ENCODE results near the gene GSTT2.
"Not testable (repeated sequence)": the region's sequence is repeated elsewhere in the genome, so short reads cannot be mapped to it uniquely, and the experiment has no call there.

The GSTT2 gene

GRCh38 chr22:23974836-23975352 is 5.0 kb upstream of the GSTT2 start:
- DNase-seq (ENCODE audit: low read depth), result not testable (repeated sequence)

GRCh38 chr22:23977304-23977703 is 2.6 kb upstream of the GSTT2 start:
- DNase-seq (ENCODE audit: low read depth), result not testable (repeated sequence)

- DNase-seq (ENCODE audit: low read depth), result not testable (repeated sequence)
Measured at GRCh38 chr22:23980567-23980966, 633 bp downstream of the GSTT2 start.

GRCh38 chr22:23984430-23984829 is 4.5 kb downstream of the GSTT2 start:
- no peak for DNase-seq (ENCODE audit: low read depth)

DNA sequence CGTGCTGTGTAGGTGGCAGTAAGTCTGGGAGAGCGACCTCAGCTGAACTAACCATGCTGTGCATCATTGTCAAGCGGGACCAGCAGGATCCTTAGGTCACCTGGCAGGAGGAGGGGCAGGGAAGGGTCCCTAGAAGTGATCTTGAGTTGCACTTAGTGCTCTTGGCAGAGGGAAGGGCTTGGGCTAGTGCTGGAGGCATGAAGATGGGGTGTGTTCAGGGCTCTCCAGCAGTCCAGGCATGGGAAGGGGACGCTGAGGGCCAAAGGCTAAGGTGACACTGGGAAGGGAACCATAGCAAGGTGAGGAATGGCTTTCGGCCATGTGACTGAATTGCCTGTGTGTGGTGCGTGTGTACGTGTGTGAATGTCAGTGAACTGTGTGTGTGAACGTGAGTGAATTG is 6.2 kb downstream of the GSTT2 start:
- not testable (repeated sequence) for DNase-seq (ENCODE audit: low read depth)

DNA sequence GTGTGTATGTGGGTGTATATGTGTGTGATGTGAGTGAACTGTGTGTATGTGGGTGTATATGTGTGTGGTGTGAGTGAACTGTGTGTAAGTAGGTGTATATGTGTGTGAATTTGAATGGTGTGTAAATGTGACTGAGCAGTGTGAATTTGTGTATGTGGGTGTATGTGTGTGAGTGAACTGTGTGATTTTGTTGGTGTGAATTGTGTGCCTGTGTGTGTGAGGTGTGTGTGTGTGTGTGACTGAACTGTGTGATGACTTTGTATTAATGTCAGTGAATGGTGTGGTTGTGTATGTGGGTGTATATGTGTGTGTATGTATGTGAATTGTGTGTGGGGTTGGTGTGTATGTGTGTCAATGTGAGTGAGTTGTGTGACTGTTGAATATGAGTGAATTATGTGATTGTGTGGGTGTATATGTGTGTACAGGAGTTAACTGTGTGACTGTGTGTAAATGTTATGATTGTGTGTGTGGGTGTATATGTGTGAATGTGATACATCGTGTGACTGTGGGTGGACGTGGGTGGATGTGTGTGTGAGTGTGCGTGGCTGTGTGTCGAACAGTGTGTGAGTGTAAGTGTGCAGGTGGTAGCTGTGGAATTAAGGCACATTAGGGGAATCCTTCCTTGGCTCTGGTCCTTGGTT is 6.7 kb downstream of the GSTT2 start:
- DNase-seq (ENCODE audit: low read depth), result not testable (repeated sequence)

GRCh38 chr22:23989583-23990244 is 9.8 kb downstream of the GSTT2 start:
- not testable (repeated sequence) for DNase-seq (ENCODE audit: low read depth)

DNA sequence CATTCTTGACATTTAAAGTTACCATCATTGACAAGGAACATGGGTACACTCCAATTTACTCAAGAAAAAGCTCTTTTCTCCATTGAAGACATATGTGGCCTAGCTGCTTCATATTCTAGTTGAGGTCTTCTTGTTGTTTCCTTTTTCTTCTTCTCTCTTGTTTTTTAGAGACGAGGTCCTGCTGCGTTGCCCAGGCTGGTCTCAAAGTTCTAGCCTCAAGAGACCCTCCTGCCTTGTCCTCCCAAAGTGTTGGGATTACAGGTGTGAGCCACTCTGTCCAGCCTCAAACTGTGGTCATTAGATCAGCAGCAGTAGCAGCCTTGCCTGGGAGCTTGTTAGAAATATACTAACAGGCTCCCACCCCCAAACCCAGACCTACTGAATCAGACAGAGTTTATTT is 13.1 kb downstream of the GSTT2 start:
- not testable (repeated sequence) for DNase-seq (ENCODE audit: low read depth)

DNA sequence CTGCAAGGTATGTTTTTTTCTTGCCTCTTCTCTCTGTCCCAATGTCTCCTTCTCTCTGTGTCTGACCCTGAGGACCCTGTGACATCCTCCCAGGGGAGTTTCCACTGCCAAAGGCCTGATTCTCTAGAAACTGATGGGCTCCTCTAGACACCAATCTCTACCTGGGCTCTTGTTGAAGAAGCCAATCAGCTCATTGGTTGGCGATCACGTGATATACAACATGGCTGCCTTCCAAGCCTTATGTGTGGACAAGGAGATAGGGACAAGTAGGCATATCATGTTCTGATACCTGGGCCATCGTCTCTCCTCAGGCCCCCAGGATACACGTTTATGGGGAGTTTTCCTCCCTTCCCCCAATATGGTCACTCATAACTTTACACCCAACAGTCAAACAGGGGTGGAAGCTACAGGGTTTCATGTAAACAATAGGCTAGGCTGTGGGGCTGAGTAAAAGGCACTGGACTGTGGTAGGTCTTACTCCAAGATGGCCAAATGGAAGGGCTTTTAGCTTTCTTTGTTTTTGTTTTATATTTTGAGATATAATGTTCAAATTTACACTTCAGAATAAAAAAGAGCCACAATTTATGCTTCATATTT is 13.7 kb downstream of the GSTT2 start:
- not testable (repeated sequence) for DNase-seq (ENCODE audit: low read depth)

- DNase-seq (ENCODE audit: low read depth), result no peak
Measured at GRCh38 chr22:23997092-23997491, 17.2 kb downstream of the GSTT2 start.

DNA sequence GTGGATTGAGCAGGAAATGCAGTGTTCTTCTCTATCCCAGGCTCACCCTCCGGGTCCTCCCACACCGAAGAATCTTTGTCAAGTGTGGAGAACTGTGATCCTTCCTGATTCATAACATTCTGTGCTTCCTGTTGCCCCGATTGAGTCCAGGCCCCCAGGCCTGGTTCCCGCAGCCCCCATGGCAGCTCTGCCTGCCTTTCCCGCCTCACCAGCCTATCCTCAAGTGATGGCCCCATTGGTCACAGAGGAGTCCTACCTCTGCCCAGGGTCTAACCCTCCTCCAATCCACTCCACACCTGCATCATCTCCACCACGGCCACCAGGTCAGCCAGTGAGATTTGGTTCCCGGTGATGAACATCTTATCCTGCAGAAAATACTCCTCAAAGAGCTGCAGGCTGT is 19.8 kb downstream of the GSTT2 start:
- not testable (repeated sequence) for DNase-seq (ENCODE audit: low read depth)

GRCh38 chr22:24001314-24001713 is 21.4 kb downstream of the GSTT2 start:
- no peak for DNase-seq (ENCODE audit: low read depth)

- DNase-seq (ENCODE audit: low read depth), result no peak
Measured at GRCh38 chr22:24002272-24002671, 22.3 kb downstream of the GSTT2 start.

GRCh38 chr22:24002851-24003250 is 22.9 kb downstream of the GSTT2 start:
- DNase-seq (ENCODE audit: low read depth), result no peak

DNA sequence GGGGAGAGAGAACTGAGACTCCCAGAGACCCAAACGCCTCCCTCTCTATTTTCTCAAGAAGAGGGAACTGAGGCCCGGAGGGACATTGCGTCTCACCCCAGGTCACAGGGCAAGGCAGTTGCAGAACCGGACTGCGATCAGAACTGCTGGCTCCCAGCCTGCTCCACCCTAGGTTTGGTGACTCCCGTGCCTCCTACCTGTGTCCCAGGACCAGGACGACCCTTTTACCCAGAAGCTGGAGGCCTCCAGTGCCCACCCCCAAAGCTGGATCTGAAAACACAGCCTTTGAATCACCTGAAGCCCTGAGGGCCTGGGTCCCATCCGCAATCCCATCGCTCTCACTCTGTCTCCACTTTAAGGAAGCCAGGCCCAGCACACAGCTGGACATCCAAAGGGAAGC is 24.0 kb downstream of the GSTT2 start:
- no peak for DNase-seq (ENCODE audit: low read depth)

- DNase-seq (ENCODE audit: low read depth), result no peak
Measured at GRCh38 chr22:24005201-24005600, 25.3 kb downstream of the GSTT2 start, which contains the start of gene GSTT4. GSTT4 (minus strand) TSS chr22:24005453; CDS start chr22:24005356, 97 bp downstream.

DNA sequence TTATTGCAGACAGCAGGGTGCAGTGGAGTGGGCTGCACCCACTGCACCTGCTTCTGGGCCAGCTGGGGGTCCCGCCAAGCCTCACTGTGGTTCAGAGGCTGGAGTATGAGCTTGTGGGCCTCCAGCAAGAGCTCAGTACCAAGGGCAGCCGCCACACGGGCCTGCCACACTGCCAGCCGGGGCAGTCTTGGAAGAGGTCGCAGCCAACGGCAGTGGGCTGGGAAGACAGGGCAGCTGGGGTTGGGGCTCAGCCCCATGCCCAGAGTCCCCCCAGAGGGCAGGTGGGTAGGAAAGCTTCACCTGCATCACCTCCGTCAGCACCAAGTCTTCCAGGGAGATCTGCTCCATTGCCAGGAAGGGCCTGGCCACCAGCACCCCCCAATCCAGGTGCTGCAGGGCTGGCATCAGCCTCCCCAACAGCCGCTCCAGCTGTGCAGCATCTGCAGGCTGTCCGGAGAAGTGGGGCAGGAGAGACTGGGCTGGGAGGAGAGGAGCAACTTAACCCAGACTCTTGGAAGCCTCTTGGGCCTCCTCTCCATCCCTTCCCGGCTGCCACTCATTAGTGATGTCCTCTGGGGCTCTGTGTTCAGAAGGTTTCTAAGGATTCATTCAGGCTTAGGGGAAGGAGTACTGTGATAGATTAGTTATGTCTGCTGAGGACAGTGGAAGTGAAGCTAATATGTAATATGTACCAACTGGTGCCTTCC is 26.4 kb downstream of the GSTT2 start:
- DNase-seq (ENCODE audit: low read depth), result no peak

DNA sequence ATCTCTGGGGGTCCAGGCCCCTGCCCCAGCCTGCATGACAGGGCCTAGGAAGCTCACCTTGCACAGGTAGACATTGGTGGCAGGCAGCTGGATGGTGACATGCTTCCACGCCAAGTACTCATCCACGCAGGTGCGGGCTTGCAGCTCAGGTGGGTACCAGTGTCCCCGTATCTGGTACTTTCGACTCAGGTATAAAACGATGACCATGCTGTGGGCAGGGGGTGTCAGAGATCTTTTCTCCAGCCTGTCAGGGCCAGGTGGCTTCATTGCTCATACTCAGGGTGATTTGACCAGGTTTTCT is 26.9 kb downstream of the GSTT2 start:
- no peak for DNase-seq (ENCODE audit: low read depth)

- DNase-seq (ENCODE audit: low read depth), result no peak
Measured at GRCh38 chr22:24007253-24008021, 27.5 kb downstream of the GSTT2 start.

- DNase-seq (ENCODE audit: low read depth), result no peak
Measured at GRCh38 chr22:24008022-24008283, 28.0 kb downstream of the GSTT2 start.

DNA sequence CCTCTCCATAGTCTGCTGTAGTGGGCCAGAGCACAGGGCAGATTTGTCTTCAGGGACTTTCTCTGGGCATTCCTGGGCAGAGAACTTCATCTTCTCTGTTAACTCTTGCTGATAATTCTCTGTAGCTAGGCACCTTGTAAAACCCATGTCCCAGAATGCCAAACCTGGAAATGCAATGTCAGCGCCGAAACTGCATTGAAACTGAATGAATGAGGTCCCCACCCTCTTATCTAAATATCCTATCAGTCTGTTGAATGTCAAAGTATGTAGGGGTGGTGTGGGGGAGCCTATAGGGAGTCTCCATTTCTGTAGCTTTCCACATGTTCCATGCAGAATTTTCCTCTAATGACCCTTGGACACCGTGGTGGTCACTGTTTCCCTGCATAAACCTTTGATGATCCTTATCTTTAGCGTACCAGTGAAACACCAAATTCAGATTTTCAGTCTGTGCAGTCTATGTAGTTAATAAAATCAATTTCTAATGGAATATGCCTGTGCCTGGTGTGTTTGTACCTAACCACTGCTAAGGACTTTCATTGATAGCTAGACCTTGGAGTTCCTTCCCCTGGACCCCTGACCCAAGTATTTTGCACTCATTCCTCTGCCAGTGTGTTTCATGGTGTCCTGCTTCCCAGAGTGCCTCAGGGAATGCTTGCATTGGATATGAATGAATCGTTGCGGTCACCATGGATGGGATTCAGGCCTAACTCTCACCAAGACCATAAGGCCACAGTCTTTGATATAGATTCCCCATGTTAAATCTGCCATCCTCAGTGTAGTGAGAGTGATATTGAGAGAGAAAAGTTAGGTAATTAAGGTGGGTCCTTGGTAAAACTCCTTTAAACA is 28.7 kb downstream of the GSTT2 start:
- DNase-seq (ENCODE audit: low read depth), result no peak

All from non-pigmented ciliary epithelial cell (primary cell).